ENCODE data around the gene ARHGAP33. TPM values are rescaled to one million over a fixed set of nuclear protein-coding genes. Genes with fewer than 3 reads are reported as not detected.

The ARHGAP33 gene
- polyA plus RNA-seq, 3 donors: 17.7 to 45.7 (median 33.6) TPM

GRCh38 chr19:35736913-35737886, 38.2 kb upstream of the ARHGAP33 start:
- no peak for DNase-seq (ENCODE audit: extremely low read depth in 1 of 11, low read depth in 9 of 11, low spot score in 4 of 11)

- no peak for DNase-seq (ENCODE audit: extremely low read depth in 1 of 11, low read depth in 9 of 11, low spot score in 4 of 11)
Observed at GRCh38 chr19:35738021-35738886, 37.1 kb upstream of the ARHGAP33 start.

GRCh38 chr19:35738887-35739229, 36.5 kb upstream of the ARHGAP33 start:
- DNase-seq (ENCODE audit: extremely low read depth in 1 of 11, low read depth in 9 of 11, low spot score in 4 of 11): no peak

GRCh38 chr19:35739275-35740107, 35.9 kb upstream of the ARHGAP33 start:
- no peak for DNase-seq (ENCODE audit: extremely low read depth in 1 of 11, low read depth in 9 of 11, low spot score in 4 of 11)

GRCh38 chr19:35740108-35740422, 35.3 kb upstream of the ARHGAP33 start:
- no peak for DNase-seq (ENCODE audit: extremely low read depth in 1 of 11, low read depth in 9 of 11, low spot score in 4 of 11)

- peak in 10 of 11 donors; percentile 89 to 97 (median 96) for DNase-seq (ENCODE audit: extremely low read depth in 1 of 11, low read depth in 9 of 11, low spot score in 4 of 11)
Observed at GRCh38 chr19:35740423-35741202, 34.8 kb upstream of the ARHGAP33 start.

- DNase-seq (ENCODE audit: extremely low read depth in 1 of 11, low read depth in 9 of 11, low spot score in 4 of 11): no peak
Observed at GRCh38 chr19:35741203-35741515, 34.2 kb upstream of the ARHGAP33 start.

- DNase-seq (ENCODE audit: extremely low read depth in 1 of 11, low read depth in 9 of 11, low spot score in 4 of 11): no peak
Observed at GRCh38 chr19:35742121-35742724, 33.1 kb upstream of the ARHGAP33 start, which contains the start of gene IGFLR1. IGFLR1 (minus strand) TSS chr19:35742452; CDS start chr19:35741180, 1,272 bp downstream.

- DNase-seq (ENCODE audit: extremely low read depth in 1 of 11, low read depth in 9 of 11, low spot score in 4 of 11): no peak
Observed at GRCh38 chr19:35743640-35744429, 31.5 kb upstream of the ARHGAP33 start.

- peak in 10 of 11 donors; percentile 83 to 97 (median 92) for DNase-seq (ENCODE audit: extremely low read depth in 1 of 11, low read depth in 9 of 11, low spot score in 4 of 11)
Observed at GRCh38 chr19:35744430-35745327, 30.7 kb upstream of the ARHGAP33 start.

GRCh38 chr19:35745328-35746086, 29.9 kb upstream of the ARHGAP33 start, which contains the start of the genes PSENEN and U2AF1L4:
PSENEN (plus strand) TSS chr19:35745651; CDS start chr19:35745931, 280 bp downstream.
U2AF1L4 (minus strand) TSS chr19:35745418; CDS start chr19:35745391, 27 bp downstream.
- DNase-seq (ENCODE audit: extremely low read depth in 1 of 11, low read depth in 9 of 11, low spot score in 4 of 11): peak; percentile 96 to 100 (median 99)

GRCh38 chr19:35746087-35746462, 29.3 kb upstream of the ARHGAP33 start:
- no peak for DNase-seq (ENCODE audit: extremely low read depth in 1 of 11, low read depth in 9 of 11, low spot score in 4 of 11)

- no peak for DNase-seq (ENCODE audit: extremely low read depth in 1 of 11, low read depth in 9 of 11, low spot score in 4 of 11)
Observed at GRCh38 chr19:35746531-35746930, 28.8 kb upstream of the ARHGAP33 start.

- peak; percentile 98 to 100 (median 99) for DNase-seq (ENCODE audit: extremely low read depth in 1 of 11, low read depth in 9 of 11, low spot score in 4 of 11)
Observed at GRCh38 chr19:35748106-35749020, 27.0 kb upstream of the ARHGAP33 start, which contains the start of gene LIN37. LIN37 (plus strand) TSS chr19:35748576; CDS start chr19:35748725, 149 bp downstream.

Data from renal cortex interstitium (tissue), 11 donors.